ENCODE results near the gene NUS1. TPM values are rescaled to one million over a fixed set of nuclear protein-coding genes. Genes with fewer than 3 reads are reported as not detected.

Gene NUS1
- 10 to 100 TPM; 19.6 to 23.4 (median 21.0) TPM for total RNA-seq
- long read RNA-seq: 0 reads

- DNase-seq (peak; percentile 97 to 98 (median 97)), ATAC-seq (peak; percentile 98 to 99 (median 98))
- intact Hi-C loops (cut with DNase I): no loop called here
- Histone ChIP-seq H3K27me3 (no peaks in the 10 kb centered on the region), H3K27ac (peak within 1 kb of the TSS in 2 of 3 donors; percentile 18 to 64), H3K4me1 (peaks cover 0 to 19% (median 5%) of the 10 kb centered on the region in 4 donors), H3K4me3 (peak within 1 kb of the TSS; percentile 69 to 85 (median 73)), H3K36me3 (no peaks in the 10 kb centered on the region), H3K9me3 (no peaks in the 10 kb centered on the region)
- 0% methylated on average over 9 of the region's 53 CpGs for WGBS (ENCODE audit: insufficient coverage, low coverage, low lambda C conversion rate, missing lambda C conversion rate)
- TF ChIP-seq POLR2A (IDR thresholded peaks at IDR 0.05): peak; percentile 39
- TF ChIP-seq CTCF (IDR thresholded peaks at IDR 0.05): peak; percentile 65 to 84 (median 76)
Observed at GRCh38 chr6:117674991-117675657, at the start of gene NUS1. Gene NUS1 (plus strand): TSS chr6:117675469. CDS start chr6:117675671, 202 bp downstream.

GRCh38 chr6:117627533-117627932, 47.7 kb upstream of the NUS1 start:
- Histone ChIP-seq H3K9me3 (peaks cover 0 to 14% (median 0%) of the 10 kb centered on the region in 4 donors), H3K27me3 (no peaks in the 10 kb centered on the region), H3K27ac (no peak overlapping the region), H3K36me3 (no peaks in the 10 kb centered on the region), H3K4me1 (peaks cover 0 to 10% (median 0%) of the 10 kb centered on the region in 4 donors), H3K4me3 (no peak overlapping the region)
- intact Hi-C loops (cut with DNase I): no loop called here
- TF ChIP-seq CTCF (IDR thresholded peaks at IDR 0.05) (no peak), POLR2A (IDR thresholded peaks at IDR 0.05) (no peak)
- DNase-seq (no peak), ATAC-seq (no peak)

GRCh38 chr6:117629119-117629660, 46.1 kb upstream of the NUS1 start:
- WGBS (ENCODE audit: insufficient coverage, low coverage, low lambda C conversion rate, missing lambda C conversion rate): 47% methylated on average over 1 of the region's 1 CpG
- peaks cover 0 to 13% (median 0%) of the 10 kb centered on the region in 4 donors for H3K9me3 ChIP-seq
- DNase-seq (no peak), ATAC-seq (peak; percentile 36 to 67 (median 48))
- no peaks in the 10 kb centered on the region for H3K36me3 ChIP-seq
- peaks cover 0 to 10% (median 0%) of the 10 kb centered on the region in 4 donors for H3K4me1 ChIP-seq
- TF ChIP-seq POLR2A (IDR thresholded peaks at IDR 0.05) (no peak), CTCF (IDR thresholded peaks at IDR 0.05) (no peak)
- intact Hi-C loops (cut with DNase I): no loop called here
- H3K4me3 ChIP-seq: no peak overlapping the region
- no peak overlapping the region for H3K27ac ChIP-seq
- no peaks in the 10 kb centered on the region for H3K27me3 ChIP-seq

- Histone ChIP-seq H3K27ac (no peak overlapping the region), H3K36me3 (no peaks in the 10 kb centered on the region), H3K4me3 (no peak overlapping the region), H3K9me3 (peaks cover 0 to 7% (median 0%) of the 10 kb centered on the region in 4 donors), H3K4me1 (no peaks in the 10 kb centered on the region), H3K27me3 (no peaks in the 10 kb centered on the region)
- ATAC-seq: no peak
- TF ChIP-seq CTCF (IDR thresholded peaks at IDR 0.05): no peak
- TF ChIP-seq POLR2A (IDR thresholded peaks at IDR 0.05): no peak
- WGBS (ENCODE audit: insufficient coverage, low coverage, low lambda C conversion rate, missing lambda C conversion rate): 71% methylated on average over 1 of the region's 1 CpG
- intact Hi-C loops (cut with DNase I): no loop called here
- no peak for DNase-seq
Observed at GRCh38 chr6:117637770-117638169, 37.5 kb upstream of the NUS1 start.
